Tibial artery (tissue), 4 donors: ENCODE measurements around the gene CNOT1.
"Not testable (repeated sequence)": the region's sequence is repeated elsewhere in the genome, so short reads cannot be mapped to it uniquely, and the experiment has no call there.

Experiments used
- DNase-seq, 2 donors: peaks; one replicate each; pipeline ENCODE4 v3.0.0-alpha.2; 2019
- H3K27ac ChIP-seq, 2 donors: fragments of 200-600 bp; sonication (generic) in 1 of 2; 1 replicate in 1 of 2; 2 replicates in 1 of 2; pipeline ENCODE4 v1.5.1; 2018 to 2019; ENCODE audit warnings: mild to moderate bottlenecking in 1 of 2
- H3K27me3 ChIP-seq, 2 donors: fragments of 200-600 bp; sonication (generic) in 1 of 2; one replicate each; pipeline versions ENCODE4 v1.5.1 to v1.6.0; 2016 to 2019
- H3K36me3 ChIP-seq, 3 donors: fragments of 200-600 bp; sonication (generic) in 2 of 3; one replicate each; pipeline ENCODE4 v1.5.1; 2016 to 2019; ENCODE audit warnings: mild to moderate bottlenecking in 2 of 3
- H3K4me1 ChIP-seq, 4 donors: fragments of 200-600 bp; sonication (generic) in 2 of 4; 1 replicate in 3 of 4; 2 replicates in 1 of 4; pipeline ENCODE4 v1.5.1; 2016 to 2019
- H3K4me3 ChIP-seq, 2 donors: fragments of 200-600 bp; sonication (generic) in 1 of 2; 1 replicate in 1 of 2; 2 replicates in 1 of 2; pipeline ENCODE4 v1.5.1; 2018 to 2019; ENCODE audit warnings: mild to moderate bottlenecking in 2 of 2
- H3K9me3 ChIP-seq, 3 donors: fragments of 200-600 bp; sonication (generic) in 1 of 3; one replicate each; pipeline ENCODE4 v1.5.1; 2016 to 2019
- CTCF ChIP-seq, 2 experiments: fragments of 200-600 bp in 1 of 2; fragments of 450-650 bp in 1 of 2; IDR thresholded peaks; one replicate each; pipeline ENCODE4 v1.5.1; 2017 to 2019; ENCODE audit warnings: antibody characterized with exemption in 2 of 2, mild to moderate bottlenecking in 1 of 2, moderate library complexity in 1 of 2
- intact Hi-C: fragments of 100-400 bp; cut with DNase I; formaldehyde crosslinking; loops from one replicate; pipeline ENCODE4 v1.15.0; 2023; ENCODE audit warnings: low total_unique reads

CNOT1 gene

GRCh38 chr16:58638148-58639036 is 8.8 kb upstream of the CNOT1 start:
- intact Hi-C loops: no loop called here
- H3K27ac ChIP-seq: no peak overlapping the region

GRCh38 chr16:58637021-58637420 is 7.4 kb upstream of the CNOT1 start:
- H3K9me3 ChIP-seq, H3K4me3 ChIP-seq, H3K27me3 ChIP-seq, H3K27ac ChIP-seq, H3K36me3 ChIP-seq, H3K4me1 ChIP-seq, intact Hi-C loops: not testable (repeated sequence)
- peak in 1 of 2 donors; percentile 19 for DNase-seq

More at GRCh38 chr16:58638148-58639036, 8.8 kb upstream of the CNOT1 start:
- peak in 1 of 2 experiments; percentile 11 for TF ChIP-seq CTCF (IDR thresholded peaks at IDR 0.05)
- Histone ChIP-seq H3K4me1 (no peaks in the 10 kb centered on the region), H3K27me3 (no peaks in the 10 kb centered on the region), H3K9me3 (no peaks in the 10 kb centered on the region), H3K4me3 (no peak overlapping the region), H3K36me3 (no peaks in the 10 kb centered on the region)
- DNase-seq: peak in 1 of 2 donors; percentile 69

- intact Hi-C loops: no loop called here
- Histone ChIP-seq H3K27me3 (no peaks in the 10 kb centered on the region), H3K36me3 (no peaks in the 10 kb centered on the region), H3K4me3 (no peak overlapping the region), H3K9me3 (no peaks in the 10 kb centered on the region), H3K4me1 (no peaks in the 10 kb centered on the region), H3K27ac (no peak overlapping the region)
- TF ChIP-seq CTCF (IDR thresholded peaks at IDR 0.05): no peak
- peak in 1 of 2 donors; percentile 13 for DNase-seq
Measured at GRCh38 chr16:58636466-58636865, 6.8 kb upstream of the CNOT1 start.

DNA sequence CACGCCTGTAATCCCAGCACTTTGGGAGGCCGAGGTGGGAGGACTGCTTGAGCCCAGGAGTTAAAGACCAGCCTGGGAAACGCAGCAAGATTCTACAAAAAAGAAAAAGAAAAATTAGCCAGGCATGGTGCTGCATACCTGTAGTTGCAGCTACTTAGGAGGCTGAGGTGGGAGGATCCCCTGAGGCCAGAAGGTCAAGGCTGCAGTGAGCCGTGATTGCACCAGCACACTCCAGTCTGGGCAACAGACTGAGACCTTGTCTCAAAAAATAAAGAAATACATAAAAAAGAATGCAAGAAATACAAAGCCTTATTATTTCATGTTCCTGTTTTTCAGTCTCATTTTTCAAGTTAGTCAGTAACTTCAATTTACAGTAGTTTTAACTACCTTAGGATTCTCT is 5.9 kb upstream of the CNOT1 start:
- H3K27ac ChIP-seq: no peak overlapping the region
- intact Hi-C loops: no loop called here
- H3K4me3 ChIP-seq: no peak overlapping the region
- TF ChIP-seq CTCF (IDR thresholded peaks at IDR 0.05): no peak
- H3K36me3 ChIP-seq: no peaks in the 10 kb centered on the region
- no peaks in the 10 kb centered on the region for H3K9me3 ChIP-seq
- H3K27me3 ChIP-seq: no peaks in the 10 kb centered on the region
- DNase-seq: peak in 1 of 2 donors; percentile 1
- H3K4me1 ChIP-seq: no peaks in the 10 kb centered on the region

DNA sequence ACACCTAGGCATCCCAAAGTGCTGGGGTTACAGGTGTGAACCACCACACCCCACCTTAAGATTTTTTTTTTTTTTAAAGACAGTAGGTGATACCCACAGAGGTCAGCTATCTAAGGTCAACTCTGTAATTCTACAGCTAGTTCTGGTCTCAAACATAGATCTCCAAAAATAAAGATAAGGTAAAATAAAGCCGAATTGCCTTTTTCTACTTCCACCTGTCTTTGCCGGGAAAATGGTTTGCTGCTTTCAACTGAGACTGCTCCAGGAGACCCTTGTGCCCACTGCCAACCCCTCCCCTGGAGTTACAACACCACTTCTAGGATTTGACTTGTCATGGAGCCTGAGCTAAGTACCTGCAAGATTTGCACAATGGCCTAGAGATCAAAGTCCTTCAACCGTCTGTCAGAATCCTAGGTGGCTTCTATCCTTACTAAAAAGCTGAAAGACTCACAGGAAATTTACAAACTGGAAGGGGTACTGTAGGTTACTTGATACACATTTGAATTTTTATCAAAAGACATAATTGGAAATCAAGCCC is 4.7 kb upstream of the CNOT1 start:
- H3K27ac ChIP-seq: no peak overlapping the region
- H3K27me3 ChIP-seq: no peaks in the 10 kb centered on the region
- H3K4me1 ChIP-seq: no peaks in the 10 kb centered on the region
- no peak for DNase-seq
- H3K4me3 ChIP-seq: no peak overlapping the region
- intact Hi-C loops: no loop called here
- TF ChIP-seq CTCF (IDR thresholded peaks at IDR 0.05): no peak
- no peaks in the 10 kb centered on the region for H3K9me3 ChIP-seq
- no peaks in the 10 kb centered on the region for H3K36me3 ChIP-seq
